Large intestine (tissue), 3 donors: ENCODE measurements around the gene CHCHD5. TPM values are rescaled to one million over a fixed set of nuclear protein-coding genes. Genes with fewer than 3 reads are reported as not detected.
"Not testable (repeated sequence)": the region's sequence is repeated elsewhere in the genome, so short reads cannot be mapped to it uniquely, and the experiment has no call there.

Source experiments
- DNase-seq, 2 donors: peaks; one replicate each; pipeline versions ENCODE4 v3.0.0 to v3.0.0-alpha.2; 2013
- H3K27ac ChIP-seq: one replicate; pipeline ENCODE4 v1.5.1; 2013; ENCODE audit warnings: low read length
- H3K27me3 ChIP-seq: 2 replicates; pipeline ENCODE4 v1.6.1; 2013; ENCODE audit warnings: low read length; ENCODE audit not compliant: control insufficient read depth, insufficient read depth
- H3K36me3 ChIP-seq: 2 replicates; pipeline ENCODE4 v1.6.1; 2013; ENCODE audit warnings: low read length; ENCODE audit not compliant: control insufficient read depth, insufficient read depth
- H3K4me1 ChIP-seq: one replicate; pipeline ENCODE4 v1.6.1; 2013; ENCODE audit warnings: low read length; ENCODE audit not compliant: control insufficient read depth, insufficient read depth
- H3K4me3 ChIP-seq: one replicate; pipeline ENCODE4 v1.5.1; 2013; ENCODE audit warnings: low read length
- H3K9me3 ChIP-seq: one replicate; pipeline ENCODE4 v1.6.1; 2013; ENCODE audit warnings: mild to moderate bottlenecking, low read depth, low read length, moderate library complexity; ENCODE audit not compliant: control insufficient read depth
- WGBS: methylation state at CpG from one replicate; pipeline ENCODE4 v1.1.5; 2013; ENCODE audit warnings: low lambda C conversion rate; ENCODE audit not compliant: insufficient coverage; 5-methylcytosine and 5-hydroxymethylcytosine counted together
- polyA plus RNA-seq: library from polyadenylated mRNA; unstranded; fragments of 120-200 nt; gene quantifications from one replicate; pipeline ENCODE4 v1.2.1, GENCODE V29; 2013

CHCHD5 gene
- polyA plus RNA-seq, 1 donor: 27.4 TPM

GRCh38 chr2:112547333-112547732 is 37.1 kb upstream of the CHCHD5 start:
- Histone ChIP-seq H3K27ac (no peak overlapping the region), H3K4me1 (peaks cover 4% of the 10 kb centered on the region), H3K9me3 (no peaks in the 10 kb centered on the region), H3K27me3 (no peaks in the 10 kb centered on the region), H3K36me3 (peaks cover 44% of the 10 kb centered on the region), H3K4me3 (no peak overlapping the region)
- no peak for DNase-seq
- 100% methylated on average over 1 of the region's 4 CpGs for WGBS

DNA sequence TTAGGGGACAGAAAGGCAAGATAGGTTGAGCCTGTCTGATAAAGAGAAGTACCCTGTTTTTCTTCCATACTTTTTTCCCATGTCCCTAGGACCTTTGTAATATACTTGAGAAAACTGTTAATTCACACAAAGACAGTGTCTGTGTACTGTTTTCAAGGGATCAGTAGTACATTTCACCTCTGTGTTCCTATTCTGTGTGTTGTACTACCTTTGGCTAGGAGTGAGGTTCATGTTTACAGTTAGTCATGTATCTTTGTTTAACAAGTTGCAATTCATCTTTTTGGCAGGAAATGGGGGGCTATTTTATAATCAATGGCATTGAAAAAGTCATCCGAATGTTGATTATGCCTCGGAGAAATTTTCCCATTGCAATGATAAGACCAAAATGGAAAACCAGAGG is 35.4 kb upstream of the CHCHD5 start:
- H3K36me3 ChIP-seq: peaks cover 61% of the 10 kb centered on the region
- H3K4me3 ChIP-seq: no peak overlapping the region
- 92% methylated on average over 2 of the region's 2 CpGs for WGBS
- H3K27ac ChIP-seq: no peak overlapping the region
- no peak for DNase-seq
- H3K4me1 ChIP-seq: no peaks in the 10 kb centered on the region
- H3K27me3 ChIP-seq: no peaks in the 10 kb centered on the region
- H3K9me3 ChIP-seq: no peaks in the 10 kb centered on the region

DNA sequence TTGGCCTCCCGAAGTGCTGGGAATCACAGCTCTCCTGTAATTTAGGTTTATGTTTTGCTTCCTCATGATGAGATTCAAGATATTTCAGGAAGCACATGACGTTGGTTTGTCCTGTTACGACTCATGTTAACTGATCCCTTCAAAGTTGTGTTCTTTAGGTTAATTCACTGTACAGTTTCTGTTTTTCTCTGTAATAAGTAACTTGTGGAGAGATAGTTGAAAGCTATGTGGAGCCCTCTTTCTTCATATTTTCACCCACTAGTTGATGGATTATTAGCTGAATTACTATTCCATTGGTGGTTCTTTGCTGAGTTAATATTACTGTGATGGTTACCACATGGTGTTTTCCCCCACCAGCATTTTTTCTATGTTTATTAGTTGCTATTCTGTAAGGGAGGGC is 18.3 kb upstream of the CHCHD5 start:
- H3K36me3 ChIP-seq: peaks cover 70% of the 10 kb centered on the region
- WGBS: 100% methylated on average over 1 of the region's 3 CpGs
- H3K9me3 ChIP-seq: no peaks in the 10 kb centered on the region
- H3K27me3 ChIP-seq: no peaks in the 10 kb centered on the region
- H3K4me1 ChIP-seq: no peaks in the 10 kb centered on the region
- H3K27ac ChIP-seq: no peak overlapping the region
- no peak overlapping the region for H3K4me3 ChIP-seq
- DNase-seq: no peak

DNA sequence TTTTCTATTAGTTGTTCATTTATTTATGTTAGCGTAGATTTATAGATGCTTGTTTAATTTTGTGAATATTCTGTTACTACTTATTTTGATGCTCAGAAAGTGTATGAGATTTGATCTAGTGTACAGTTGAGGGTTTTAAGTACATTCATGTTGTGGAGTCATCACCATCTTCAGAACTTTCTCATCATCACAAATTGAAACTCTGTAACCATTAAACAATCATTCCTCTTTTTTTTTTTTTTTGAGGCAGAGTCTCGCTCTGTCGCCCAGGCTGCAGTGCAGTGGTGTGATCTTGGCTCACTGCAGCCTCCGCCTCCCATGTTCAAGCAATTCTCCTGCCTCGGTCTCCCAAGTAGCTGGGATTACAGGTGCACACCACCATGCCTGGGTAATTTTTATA is 17.9 kb upstream of the CHCHD5 start:
- WGBS: no CpG with 5 or more reads among the region's 5 CpGs
- H3K27ac ChIP-seq, H3K9me3 ChIP-seq, H3K4me3 ChIP-seq, DNase-seq, H3K4me1 ChIP-seq, H3K27me3 ChIP-seq: not testable (repeated sequence)
- peaks cover 71% of the 10 kb centered on the region for H3K36me3 ChIP-seq

DNA sequence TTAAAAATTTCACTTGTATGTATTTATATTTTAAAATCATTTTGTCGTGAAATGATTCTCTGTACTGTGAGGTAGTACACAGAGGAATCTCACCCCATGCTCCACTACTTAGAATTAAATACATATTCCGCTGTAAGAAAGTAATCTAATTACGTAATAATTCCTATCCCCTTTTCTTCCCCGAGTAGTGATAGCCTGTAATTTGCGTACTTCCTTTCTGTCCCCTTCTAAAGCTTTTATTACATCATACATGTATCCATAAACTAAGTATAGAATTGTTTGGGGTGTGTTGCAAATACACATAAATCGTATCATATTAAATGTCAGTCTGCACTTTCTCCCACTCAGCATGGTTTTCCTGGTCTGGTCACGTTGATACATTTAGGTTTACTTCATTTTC is 12.4 kb upstream of the CHCHD5 start:
- H3K36me3 ChIP-seq: peaks cover 76% of the 10 kb centered on the region
- H3K4me3 ChIP-seq: no peak overlapping the region
- H3K27me3 ChIP-seq: no peaks in the 10 kb centered on the region
- no peaks in the 10 kb centered on the region for H3K9me3 ChIP-seq
- no peak for DNase-seq
- H3K4me1 ChIP-seq: no peaks in the 10 kb centered on the region
- H3K27ac ChIP-seq: no peak overlapping the region
- 100% methylated on average over 3 of the region's 7 CpGs for WGBS

GRCh38 chr2:112577756-112578155 is 6.7 kb upstream of the CHCHD5 start:
- Histone ChIP-seq H3K9me3 (no peaks in the 10 kb centered on the region), H3K36me3 (peaks cover 30% of the 10 kb centered on the region), H3K4me1 (no peaks in the 10 kb centered on the region), H3K27ac (no peak overlapping the region), H3K4me3 (no peak overlapping the region), H3K27me3 (no peaks in the 10 kb centered on the region)
- WGBS: 60% methylated on average over 1 of the region's 5 CpGs
- no peak for DNase-seq

GRCh38 chr2:112579241-112579640 is 5.2 kb upstream of the CHCHD5 start:
- H3K27ac ChIP-seq: no peak overlapping the region
- peaks cover 21% of the 10 kb centered on the region for H3K36me3 ChIP-seq
- H3K9me3 ChIP-seq: no peaks in the 10 kb centered on the region
- DNase-seq: no peak
- no peak overlapping the region for H3K4me3 ChIP-seq
- H3K4me1 ChIP-seq: peaks cover 8% of the 10 kb centered on the region
- H3K27me3 ChIP-seq: no peaks in the 10 kb centered on the region

GRCh38 chr2:112580084-112580483 is 4.3 kb upstream of the CHCHD5 start:
- Histone ChIP-seq H3K27ac (no peak overlapping the region), H3K36me3 (peaks cover 13% of the 10 kb centered on the region), H3K27me3 (no peaks in the 10 kb centered on the region), H3K9me3 (no peaks in the 10 kb centered on the region), H3K4me1 (peaks cover 10% of the 10 kb centered on the region), H3K4me3 (no peak overlapping the region)
- DNase-seq: no peak
- no CpG with 5 or more reads among the region's 7 CpGs for WGBS

DNA sequence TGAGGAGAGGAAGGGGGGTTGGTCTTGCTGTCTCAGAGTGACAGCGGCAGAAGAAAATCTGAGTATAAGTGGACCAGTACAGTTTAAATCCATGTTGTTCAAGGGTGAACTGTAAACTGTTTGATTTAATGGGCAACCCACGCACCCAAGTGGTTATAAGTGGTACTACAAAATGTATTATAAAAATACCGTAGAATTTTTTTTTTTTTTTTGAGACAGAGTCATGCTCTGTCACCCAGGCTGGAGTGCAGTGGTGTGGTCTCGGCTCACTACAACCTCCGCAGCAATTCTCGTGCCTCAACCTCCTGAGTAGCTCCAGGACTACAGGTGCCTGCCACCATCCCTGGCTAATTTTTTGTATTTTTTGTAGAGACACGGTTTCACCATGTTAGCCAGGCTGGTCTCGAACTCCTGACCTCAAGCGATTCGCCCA is 2.1 kb upstream of the CHCHD5 start:
- Histone ChIP-seq H3K4me1 (peaks cover 15% of the 10 kb centered on the region), H3K36me3 (peaks cover 14% of the 10 kb centered on the region), H3K27me3 (no peaks in the 10 kb centered on the region), H3K4me3 (no peak overlapping the region), H3K9me3 (no peaks in the 10 kb centered on the region), H3K27ac (no peak overlapping the region)
- WGBS: no CpG with 5 or more reads among the region's 10 CpGs
- peak; percentile 33 to 51 for DNase-seq

DNA sequence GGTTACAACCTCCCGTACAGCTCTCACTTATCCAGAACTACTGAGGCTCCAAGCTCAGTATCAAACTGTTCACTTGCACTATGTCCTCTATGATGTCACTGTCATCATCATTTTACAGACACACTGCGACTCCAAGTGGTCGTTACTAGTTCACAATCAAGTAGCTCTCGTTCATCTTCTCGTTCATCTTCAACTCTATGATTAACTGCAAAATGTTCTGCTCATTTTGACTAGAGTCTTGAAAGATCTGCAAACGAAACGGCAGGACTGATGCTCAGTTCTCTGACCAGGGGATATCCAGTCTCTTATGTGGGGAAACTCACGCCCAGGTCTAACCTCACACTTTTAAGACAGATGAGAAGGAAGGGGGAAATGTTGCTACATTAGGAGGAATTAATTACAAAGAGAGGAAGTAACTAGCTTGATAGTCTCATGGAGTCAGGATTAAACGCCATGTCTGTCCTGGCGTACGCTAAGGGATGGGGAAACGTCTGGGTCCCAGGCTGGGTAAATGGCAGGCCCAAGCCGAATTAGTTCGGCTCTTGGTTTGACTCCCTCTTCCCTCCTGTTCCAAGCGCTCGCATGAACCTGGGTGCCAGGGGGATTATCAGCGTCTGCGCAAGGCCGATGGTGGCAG is 794 bp upstream of the CHCHD5 start:
- WGBS: 77% methylated on average over 3 of the region's 19 CpGs
- DNase-seq: peak; percentile 56 to 60
- Histone ChIP-seq H3K36me3 (peaks cover 20% of the 10 kb centered on the region), H3K4me3 (peak overlapping the region; percentile 72), H3K27me3 (no peaks in the 10 kb centered on the region), H3K27ac (peak overlapping the region; percentile 99), H3K9me3 (no peaks in the 10 kb centered on the region), H3K4me1 (peaks cover 15% of the 10 kb centered on the region)

- H3K27me3 ChIP-seq: no peaks in the 10 kb centered on the region
- peaks cover 25% of the 10 kb centered on the region for H3K36me3 ChIP-seq
- peaks cover 15% of the 10 kb centered on the region for H3K4me1 ChIP-seq
- H3K4me3 ChIP-seq: peak overlapping the region; percentile 72
- WGBS: no CpG with 5 or more reads among the region's 3 CpGs
- peak overlapping the region; percentile 99 for H3K27ac ChIP-seq
- DNase-seq: no peak
- H3K9me3 ChIP-seq: no peaks in the 10 kb centered on the region
Measured at GRCh38 chr2:112584891-112585250, 462 bp downstream of the CHCHD5 start.
